ENCODE results near the gene UGT2B7.

The UGT2B7 gene

GRCh38 chr4:69147334-69147733, 51.1 kb downstream of the UGT2B7 start:
- DNase-seq (ENCODE audit: extremely low read depth in 1 of 2, low read depth in 1 of 2) = no peak

GRCh38 chr4:69154021-69154420, 57.7 kb downstream of the UGT2B7 start:
- no peak for DNase-seq (ENCODE audit: extremely low read depth in 1 of 2, low read depth in 1 of 2)

GRCh38 chr4:69156913-69157312, 60.6 kb downstream of the UGT2B7 start:
- DNase-seq (ENCODE audit: extremely low read depth in 1 of 2, low read depth in 1 of 2) = no peak
